Muscle of back (tissue), 13 donors: Measurements from ENCODE around the gene SOX1. TPM values are rescaled to one million over a fixed set of nuclear protein-coding genes. Genes with fewer than 3 reads are reported as not detected.

Source experiments
- DNase-seq, 3 donors: peaks; one replicate each; pipeline versions ENCODE4 v3.0.0 to v3.0.0-alpha.2; 2013
- long read RNA-seq, 9 donors: transcript quantifications; one replicate each; lab custom pipeline, GENCODE V29; 2026
- polyA plus RNA-seq, 10 donors: library from polyadenylated mRNA; unstranded; fragments of 120-200 nt; gene quantifications; one replicate each; pipeline ENCODE4 v1.2.1, GENCODE V29; 2013; ENCODE audit not compliant: insufficient read length in 10 of 10

Gene SOX1
- polyA plus RNA-seq, result under 1 TPM in 4 of 10 donors, not detected in 6; 0.04 to 0.27 (median 0.08) TPM
- long read RNA-seq, donor 1, result 0 reads
- long read RNA-seq, donor 2, result 0 reads
- long read RNA-seq, donor 3, result 0 reads
- long read RNA-seq, donor 4, result 0 reads
- long read RNA-seq, donor 5, result 0 reads
- long read RNA-seq, donor 6, result 0 reads
- long read RNA-seq, donor 7, result 0 reads
- long read RNA-seq, donor 8, result 0 reads
- long read RNA-seq, donor 9, partial matches to known transcripts, result 0 of 1 reads
- long read RNA-seq, donor 9, other reads (novel, unspliced or antisense), result 0 of 1 reads

GRCh38 chr13:112067116-112067741, at the start of gene SOX1:
TSS of gene SOX1 (plus strand) at chr13:112067149. CDS start at chr13:112067659, 510 bp downstream.
- no peak for DNase-seq

GRCh38 chr13:112024577-112024976, 42.4 kb upstream of the SOX1 start:
- no peak for DNase-seq

GRCh38 chr13:112027250-112027649, 39.7 kb upstream of the SOX1 start:
- DNase-seq, result no peak

- no peak for DNase-seq
Observed at GRCh38 chr13:112028481-112028880, 38.5 kb upstream of the SOX1 start.

GRCh38 chr13:112029143-112029542, 37.8 kb upstream of the SOX1 start:
- no peak for DNase-seq

- DNase-seq, result peak in 2 of 3 donors; percentile 57 to 61
Observed at GRCh38 chr13:112032186-112032993, 34.6 kb upstream of the SOX1 start.

- peak in 2 of 3 donors; percentile 48 to 76 for DNase-seq
Observed at GRCh38 chr13:112034231-112034630, 32.7 kb upstream of the SOX1 start.

- DNase-seq, result no peak
Observed at GRCh38 chr13:112034846-112035245, 32.1 kb upstream of the SOX1 start.

GRCh38 chr13:112042496-112042895, 24.5 kb upstream of the SOX1 start:
- DNase-seq, result no peak

GRCh38 chr13:112052213-112052612, 14.7 kb upstream of the SOX1 start:
- no peak for DNase-seq

GRCh38 chr13:112053167-112053743, 13.7 kb upstream of the SOX1 start:
- DNase-seq, result no peak

- no peak for DNase-seq
Observed at GRCh38 chr13:112053744-112054615, 13.0 kb upstream of the SOX1 start.

- DNase-seq, result no peak
Observed at GRCh38 chr13:112054616-112055015, 12.3 kb upstream of the SOX1 start.

- DNase-seq, result no peak
Observed at GRCh38 chr13:112055036-112055914, 11.7 kb upstream of the SOX1 start.

- no peak for DNase-seq
Observed at GRCh38 chr13:112055915-112056269, 11.1 kb upstream of the SOX1 start.

- no peak for DNase-seq
Observed at GRCh38 chr13:112056284-112056727, 10.6 kb upstream of the SOX1 start.

GRCh38 chr13:112056739-112057438, 10.1 kb upstream of the SOX1 start:
- no peak for DNase-seq

GRCh38 chr13:112057439-112057735, 9.6 kb upstream of the SOX1 start:
- no peak for DNase-seq

- DNase-seq, result no peak
Observed at GRCh38 chr13:112057736-112058518, 9.0 kb upstream of the SOX1 start.
